Activated naive CD4-positive, alpha-beta T cell treated with anti-CD3 and anti-CD28 coated beads, Interleukin-2, amount 50 U/mL, for 24 hours (primary cell): Measurements from ENCODE around the gene OMA1.

Experiments
- H3K27ac Mint-ChIP-seq: one replicate; pipeline ENCODE4 v1.8.0; 2021; ENCODE audit warnings: mild to moderate bottlenecking, mixed read lengths
- H3K27me3 Mint-ChIP-seq: one replicate; pipeline ENCODE4 v1.8.0; 2021; ENCODE audit warnings: mixed read lengths
- H3K36me3 Mint-ChIP-seq: one replicate; pipeline ENCODE4 v1.8.0; 2021; ENCODE audit warnings: mixed read lengths
- H3K4me1 Mint-ChIP-seq: one replicate; pipeline ENCODE4 v1.8.0; 2021; ENCODE audit warnings: mixed read lengths
- H3K4me3 Mint-ChIP-seq: one replicate; pipeline ENCODE4 v1.8.0; 2021; ENCODE audit warnings: mild to moderate bottlenecking, mixed read lengths
- H3K9me3 Mint-ChIP-seq: one replicate; pipeline ENCODE4 v1.8.0; 2021; ENCODE audit warnings: mixed read lengths

OMA1 gene

DNA sequence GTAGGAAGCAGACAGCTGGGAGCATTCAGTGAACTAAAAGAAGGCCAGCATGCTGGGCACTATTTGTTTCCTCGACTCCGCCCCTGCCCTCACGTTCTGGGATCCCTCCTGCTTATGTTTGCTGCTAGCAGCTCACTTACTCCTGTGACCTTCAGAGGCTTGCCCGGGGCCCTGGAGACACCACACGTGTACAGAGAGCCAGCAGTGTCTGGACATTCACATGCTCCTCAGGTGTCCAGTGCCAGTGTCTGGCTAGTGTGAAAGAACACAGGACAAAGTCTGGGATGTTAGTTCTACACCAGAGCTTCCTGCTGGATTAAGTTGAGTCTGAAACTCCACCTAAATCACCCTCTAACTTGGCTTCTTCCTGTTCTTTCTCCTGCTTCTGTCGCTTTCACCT lies 108.1 kb downstream of the OMA1 start:
- no peak overlapping the region for H3K27ac Mint-ChIP-seq
- no peaks in the 10 kb centered on the region for H3K9me3 Mint-ChIP-seq
- H3K4me1 Mint-ChIP-seq, result no peaks in the 10 kb centered on the region
- peaks cover 2% of the 10 kb centered on the region for H3K36me3 Mint-ChIP-seq
- no peaks in the 10 kb centered on the region for H3K27me3 Mint-ChIP-seq
- no peak overlapping the region for H3K4me3 Mint-ChIP-seq

DNA sequence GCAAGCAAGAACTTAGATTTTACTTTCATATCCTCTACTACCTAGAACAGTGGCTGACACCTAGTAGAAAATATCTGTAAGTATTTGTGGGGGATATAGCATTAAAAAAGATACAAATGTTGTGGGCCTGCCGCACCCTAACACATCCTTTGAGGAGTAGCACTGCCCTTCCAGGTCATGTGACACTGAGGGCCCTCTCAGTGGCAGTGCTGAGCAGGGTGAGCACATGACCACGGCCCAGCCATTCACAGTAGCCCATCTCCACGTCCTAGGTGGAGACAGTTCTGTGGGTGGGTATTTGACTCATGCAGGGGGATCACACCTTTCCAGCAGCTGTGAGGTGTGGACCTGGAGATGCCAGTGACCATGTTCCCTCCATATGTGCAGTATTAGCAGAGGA lies 108.9 kb downstream of the OMA1 start:
- Mint-ChIP-seq H3K36me3 (peaks cover 2% of the 10 kb centered on the region), H3K4me3 (no peak overlapping the region), H3K27me3 (no peaks in the 10 kb centered on the region), H3K27ac (no peak overlapping the region), H3K9me3 (no peaks in the 10 kb centered on the region), H3K4me1 (no peaks in the 10 kb centered on the region)

DNA sequence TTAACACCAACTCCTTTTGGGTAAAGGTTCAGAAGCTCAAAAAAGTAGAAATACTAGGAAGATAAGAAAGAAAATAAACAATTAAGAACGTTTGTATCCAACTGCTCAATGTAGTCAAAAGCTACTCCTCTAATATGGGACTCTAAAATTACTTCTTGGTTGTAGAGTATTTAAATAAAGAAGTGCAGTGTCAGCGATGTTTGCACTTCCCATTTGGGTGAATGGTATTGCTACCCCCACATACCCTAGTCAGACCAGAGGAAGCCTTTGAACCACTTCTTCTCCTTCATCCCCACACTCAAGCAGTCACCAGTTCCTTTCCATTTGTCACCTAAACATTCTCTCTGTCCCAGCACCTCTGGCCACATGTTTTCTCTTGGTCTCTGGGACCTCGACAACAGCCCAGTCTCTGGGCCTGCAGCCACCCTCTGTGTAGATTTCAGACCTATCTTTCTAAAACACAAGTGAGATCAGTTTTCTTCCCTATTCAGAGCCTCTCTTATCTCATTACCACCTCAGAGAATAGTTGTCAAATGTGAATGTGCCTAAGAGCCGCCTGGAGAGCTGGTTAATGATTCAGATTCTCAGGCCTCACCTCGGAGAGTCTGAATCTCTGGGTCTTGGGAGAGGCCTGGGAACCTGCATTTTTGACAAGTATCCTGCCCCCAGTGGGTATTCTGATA lies 109.8 kb downstream of the OMA1 start:
- H3K4me1 Mint-ChIP-seq, result no peaks in the 10 kb centered on the region

DNA sequence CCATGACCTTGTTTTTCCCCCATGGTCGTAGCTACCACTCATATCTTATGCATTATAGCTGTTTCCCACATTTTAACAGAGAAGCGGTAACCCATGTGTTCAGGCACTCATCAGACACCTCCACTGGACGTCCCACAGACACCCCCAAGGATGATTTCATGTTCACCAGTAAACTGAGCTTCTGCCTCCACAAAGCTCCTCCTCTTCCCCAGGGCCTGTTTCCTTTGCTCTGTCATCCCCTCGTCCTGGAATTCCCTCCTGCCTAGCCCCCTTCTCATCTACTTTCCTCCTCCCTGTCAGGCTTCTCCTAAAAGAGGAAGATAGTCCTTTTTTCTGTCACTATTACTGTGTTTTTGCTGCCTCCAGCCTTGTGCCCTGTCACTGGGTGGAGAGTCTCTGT lies 111.2 kb downstream of the OMA1 start:
- Mint-ChIP-seq H3K36me3 (peaks cover 2% of the 10 kb centered on the region), H3K27me3 (no peaks in the 10 kb centered on the region), H3K9me3 (no peaks in the 10 kb centered on the region), H3K4me1 (no peaks in the 10 kb centered on the region), H3K27ac (no peak overlapping the region), H3K4me3 (no peak overlapping the region)

More for the DNA sequence above, 109.8 kb downstream of the OMA1 start:
- Mint-ChIP-seq H3K9me3 (no peaks in the 10 kb centered on the region), H3K36me3 (peaks cover 2% of the 10 kb centered on the region), H3K4me3 (no peak overlapping the region), H3K27me3 (no peaks in the 10 kb centered on the region), H3K27ac (no peak overlapping the region)

GRCh38 chr1:58434607-58435006 lies 111.9 kb downstream of the OMA1 start:
- Mint-ChIP-seq H3K4me1 (no peaks in the 10 kb centered on the region), H3K27me3 (no peaks in the 10 kb centered on the region), H3K27ac (no peak overlapping the region), H3K36me3 (peaks cover 5% of the 10 kb centered on the region), H3K9me3 (no peaks in the 10 kb centered on the region), H3K4me3 (no peak overlapping the region)

DNA sequence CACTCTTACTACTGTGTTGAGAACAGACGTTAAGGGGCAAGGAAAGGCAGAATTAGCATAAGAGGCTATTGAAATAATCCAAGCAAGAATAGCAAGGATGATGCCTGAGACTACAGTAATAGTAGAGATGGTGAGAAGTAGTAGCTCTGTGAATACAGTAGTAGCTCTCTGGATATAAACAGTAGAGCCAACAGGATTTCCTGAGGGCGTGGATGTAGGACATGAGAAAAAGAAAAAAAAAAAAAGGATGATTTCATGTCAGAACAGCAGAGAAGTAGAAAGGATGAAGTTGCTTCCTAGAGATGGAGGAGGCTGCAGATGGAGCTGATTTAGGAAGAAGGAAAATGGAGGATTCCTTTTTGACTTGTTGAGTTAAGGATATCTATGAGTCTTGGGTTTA lies 112.3 kb downstream of the OMA1 start:
- Mint-ChIP-seq H3K4me1 (no peaks in the 10 kb centered on the region), H3K27me3 (no peaks in the 10 kb centered on the region), H3K4me3 (no peak overlapping the region), H3K36me3 (peaks cover 7% of the 10 kb centered on the region), H3K9me3 (no peaks in the 10 kb centered on the region), H3K27ac (no peak overlapping the region)

DNA sequence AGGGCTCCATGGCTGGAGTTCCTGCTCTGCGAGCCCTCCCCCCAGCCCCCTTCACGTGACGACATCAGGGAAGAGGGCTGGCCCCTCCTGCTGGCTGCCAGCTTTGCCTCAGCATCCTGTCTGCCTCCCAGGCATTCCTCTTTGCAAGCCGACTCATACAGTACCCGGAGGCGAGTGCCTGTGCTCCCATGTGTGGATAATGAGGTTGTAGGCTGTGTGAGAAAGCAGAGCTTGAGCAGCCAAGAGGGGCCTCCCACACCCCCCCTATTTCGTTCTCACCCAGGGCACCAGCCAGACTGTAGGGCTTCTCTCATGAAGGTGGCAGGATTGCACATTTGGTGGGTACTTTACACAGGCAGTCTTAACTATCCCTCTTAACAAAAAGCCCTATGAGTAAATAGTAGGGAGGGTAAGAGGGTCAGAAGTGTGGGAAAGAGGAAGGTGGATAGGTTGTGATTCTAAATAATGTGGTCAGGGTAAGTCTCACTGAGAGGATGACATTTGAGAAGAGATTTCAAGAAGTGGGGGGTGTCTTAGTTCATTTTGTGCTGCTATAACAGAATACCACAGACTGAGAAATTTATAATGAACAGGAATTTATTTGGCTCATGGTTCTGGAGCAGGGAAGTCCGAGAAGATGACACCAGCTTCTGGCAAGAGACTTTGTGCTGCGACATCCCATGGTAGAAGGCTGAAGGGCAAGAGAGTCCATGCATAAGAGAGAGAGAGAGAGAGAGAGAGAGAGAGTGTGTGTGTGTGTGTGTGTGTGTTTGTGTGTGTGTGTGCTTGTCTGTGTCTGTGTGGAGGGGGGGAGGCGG lies 113.5 kb downstream of the OMA1 start:
- no peaks in the 10 kb centered on the region for H3K9me3 Mint-ChIP-seq
- H3K27me3 Mint-ChIP-seq, result no peaks in the 10 kb centered on the region
- H3K4me1 Mint-ChIP-seq, result no peaks in the 10 kb centered on the region
- no peak overlapping the region for H3K27ac Mint-ChIP-seq
- no peak overlapping the region for H3K4me3 Mint-ChIP-seq
- H3K36me3 Mint-ChIP-seq, result peaks cover 8% of the 10 kb centered on the region

DNA sequence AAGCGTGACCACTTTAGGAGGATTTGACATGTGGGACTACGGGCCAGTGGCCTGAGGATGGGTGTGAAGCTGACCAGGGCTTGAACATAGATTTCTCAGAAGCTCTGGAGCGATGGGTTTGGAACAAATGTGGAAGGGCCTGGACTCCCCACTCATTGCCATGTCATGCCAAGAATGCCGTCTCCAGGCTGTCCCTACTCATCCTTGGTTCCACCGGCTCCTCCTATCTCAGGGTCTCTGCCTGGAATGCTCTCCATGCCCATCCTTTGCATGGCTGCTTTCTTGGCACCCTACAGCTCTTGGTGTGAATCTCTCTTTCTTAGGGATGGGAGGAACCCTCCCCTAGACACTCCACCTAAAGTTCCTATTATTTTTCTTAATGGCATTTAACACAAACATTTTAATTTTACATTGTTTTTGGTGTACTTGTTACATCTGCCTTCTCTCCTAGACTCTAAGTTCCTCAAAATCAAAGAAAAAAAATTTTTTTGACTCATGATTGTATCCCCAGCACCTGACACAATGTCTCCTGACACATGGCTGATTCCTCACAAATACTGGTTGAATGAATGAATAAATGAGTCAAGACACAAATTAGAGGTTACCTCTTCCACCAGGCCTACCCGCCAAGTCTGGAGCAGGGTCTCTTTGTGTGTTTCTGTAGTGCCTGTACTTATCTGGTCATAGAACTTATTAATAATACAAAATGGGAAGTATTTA lies 114.5 kb downstream of the OMA1 start:
- H3K9me3 Mint-ChIP-seq, result no peaks in the 10 kb centered on the region
- no peaks in the 10 kb centered on the region for H3K4me1 Mint-ChIP-seq
- H3K27me3 Mint-ChIP-seq, result no peaks in the 10 kb centered on the region
- no peak overlapping the region for H3K27ac Mint-ChIP-seq
- H3K4me3 Mint-ChIP-seq, result no peak overlapping the region
- peaks cover 10% of the 10 kb centered on the region for H3K36me3 Mint-ChIP-seq
